Measurements from ENCODE around the gene NELFB.

Gene NELFB

GRCh38 chr9:137223078-137223970, 31.8 kb upstream of the NELFB start:
- peak; percentile 99 for DNase-seq (ENCODE audit: low read depth in 3 of 3)

GRCh38 chr9:137224830-137225694, 30.1 kb upstream of the NELFB start, which contains the start of gene CYSRT1:
Gene CYSRT1 (plus strand): TSS chr9:137225174. CDS start chr9:137225622, 448 bp downstream.
- no peak for DNase-seq (ENCODE audit: low read depth in 3 of 3)

- DNase-seq (ENCODE audit: low read depth in 3 of 3), result no peak
Observed at GRCh38 chr9:137225699-137226331, 29.3 kb upstream of the NELFB start.

GRCh38 chr9:137226338-137227053, 28.6 kb upstream of the NELFB start:
- DNase-seq (ENCODE audit: low read depth in 3 of 3), result no peak

- peak; percentile 60 to 77 (median 70) for DNase-seq (ENCODE audit: low read depth in 3 of 3)
Observed at GRCh38 chr9:137227054-137227852, 27.9 kb upstream of the NELFB start, which contains the start of gene RNF224. Gene RNF224 (plus strand): TSS chr9:137227502. CDS start chr9:137228336, 834 bp downstream.

- no peak for DNase-seq (ENCODE audit: low read depth in 3 of 3)
Observed at GRCh38 chr9:137227853-137228505, 27.1 kb upstream of the NELFB start.

- no peak for DNase-seq (ENCODE audit: low read depth in 3 of 3)
Observed at GRCh38 chr9:137228506-137228967, 26.6 kb upstream of the NELFB start.

- DNase-seq (ENCODE audit: low read depth in 3 of 3), result no peak
Observed at GRCh38 chr9:137228968-137229896, 25.9 kb upstream of the NELFB start.

- DNase-seq (ENCODE audit: low read depth in 3 of 3), result no peak
Observed at GRCh38 chr9:137229903-137230704, 25.0 kb upstream of the NELFB start.

- no peak for DNase-seq (ENCODE audit: low read depth in 3 of 3)
Observed at GRCh38 chr9:137230705-137231371, 24.3 kb upstream of the NELFB start, which contains the start of gene SLC34A3. Gene SLC34A3 (plus strand): TSS chr9:137230901. CDS start chr9:137231703, 802 bp downstream.

- no peak for DNase-seq (ENCODE audit: low read depth in 3 of 3)
Observed at GRCh38 chr9:137231372-137232039, 23.6 kb upstream of the NELFB start.

- DNase-seq (ENCODE audit: low read depth in 3 of 3), result no peak
Observed at GRCh38 chr9:137232101-137232500, 23.0 kb upstream of the NELFB start.

GRCh38 chr9:137232510-137232909, 22.6 kb upstream of the NELFB start:
- no peak for DNase-seq (ENCODE audit: low read depth in 3 of 3)

- DNase-seq (ENCODE audit: low read depth in 3 of 3), result no peak
Observed at GRCh38 chr9:137233143-137233980, 21.8 kb upstream of the NELFB start.

- DNase-seq (ENCODE audit: low read depth in 3 of 3), result no peak
Observed at GRCh38 chr9:137234055-137234697, 21.0 kb upstream of the NELFB start.
